Measurements from ENCODE around the gene HTR6. TPM values are rescaled to one million over a fixed set of nuclear protein-coding genes. Genes with fewer than 3 reads are reported as not detected.

The HTR6 gene
- total RNA-seq, 1 donor from 2014 or later, result not detected

- H3K27ac Mint-ChIP-seq, result no peak overlapping the region
- H3K9me3 Mint-ChIP-seq, result no peaks in the 10 kb centered on the region
- H3K27me3 Mint-ChIP-seq, result no peaks in the 10 kb centered on the region
- DNase-seq (ENCODE audit: extremely low spot score, unreplicated experiment), result no peak
- H3K4me1 Mint-ChIP-seq (ENCODE audit: unreplicated experiment), result no peaks in the 10 kb centered on the region
- no peak overlapping the region for H3K4me3 Mint-ChIP-seq
- TF ChIP-seq CTCF (conservative IDR thresholded peaks at IDR 0.05), result no peak
- no peaks in the 10 kb centered on the region for H3K36me3 Mint-ChIP-seq
These were observed 25.7 kb downstream of the HTR6 start for GRCh38 chr1:19690342-19690741.

GRCh38 chr1:19694298-19694697 is 29.6 kb downstream of the HTR6 start:
- Mint-ChIP-seq H3K4me1 (ENCODE audit: unreplicated experiment) (no peaks in the 10 kb centered on the region), H3K4me3 (no peak overlapping the region), H3K27me3 (no peaks in the 10 kb centered on the region), H3K27ac (no peak overlapping the region), H3K36me3 (no peaks in the 10 kb centered on the region), H3K9me3 (no peaks in the 10 kb centered on the region)
- no peak for DNase-seq (ENCODE audit: extremely low spot score, unreplicated experiment)
- no peak for TF ChIP-seq CTCF (conservative IDR thresholded peaks at IDR 0.05)

GRCh38 chr1:19695772-19696171 is 31.1 kb downstream of the HTR6 start:
- no peak for TF ChIP-seq CTCF (conservative IDR thresholded peaks at IDR 0.05)
- H3K36me3 Mint-ChIP-seq, result no peaks in the 10 kb centered on the region
- DNase-seq (ENCODE audit: extremely low spot score, unreplicated experiment), result no peak
- no peaks in the 10 kb centered on the region for H3K27me3 Mint-ChIP-seq
- no peak overlapping the region for H3K27ac Mint-ChIP-seq
- H3K9me3 Mint-ChIP-seq, result no peaks in the 10 kb centered on the region
- H3K4me1 Mint-ChIP-seq (ENCODE audit: unreplicated experiment), result no peaks in the 10 kb centered on the region
- no peak overlapping the region for H3K4me3 Mint-ChIP-seq

- H3K27ac Mint-ChIP-seq, result no peak overlapping the region
- no peak overlapping the region for H3K4me3 Mint-ChIP-seq
These were observed 32.1 kb downstream of the HTR6 start for GRCh38 chr1:19696820-19697219.

GRCh38 chr1:19698181-19698580 is 33.5 kb downstream of the HTR6 start:
- Mint-ChIP-seq H3K27ac (no peak overlapping the region), H3K4me1 (ENCODE audit: unreplicated experiment) (no peaks in the 10 kb centered on the region), H3K4me3 (no peak overlapping the region), H3K27me3 (no peaks in the 10 kb centered on the region), H3K9me3 (no peaks in the 10 kb centered on the region), H3K36me3 (no peaks in the 10 kb centered on the region)
- TF ChIP-seq CTCF (conservative IDR thresholded peaks at IDR 0.05), result no peak
- no peak for DNase-seq (ENCODE audit: extremely low spot score, unreplicated experiment)

More at GRCh38 chr1:19696820-19697219, 32.1 kb downstream of the HTR6 start:
- H3K36me3 Mint-ChIP-seq, result no peaks in the 10 kb centered on the region
- no peak for DNase-seq (ENCODE audit: extremely low spot score, unreplicated experiment)
- TF ChIP-seq CTCF (conservative IDR thresholded peaks at IDR 0.05), result no peak
- no peaks in the 10 kb centered on the region for H3K27me3 Mint-ChIP-seq
- no peaks in the 10 kb centered on the region for H3K4me1 Mint-ChIP-seq (ENCODE audit: unreplicated experiment)
- no peaks in the 10 kb centered on the region for H3K9me3 Mint-ChIP-seq

Measured in type B pancreatic cell (in vitro differentiated cells).